Psoas muscle (tissue), 8 donors: ENCODE data around the gene SAPCD1. TPM values are rescaled to one million over a fixed set of nuclear protein-coding genes. Genes with fewer than 3 reads are reported as not detected.

Experiments
- ATAC-seq, 4 donors: fragments of 200-7000 bp; cut with Tn5 transposase; one replicate each; pipeline ENCODE4 v1.9.1; 2020; ENCODE audit warnings: moderate library complexity in 3 of 4, mild to moderate bottlenecking in 2 of 4
- DNase-seq, 2 donors: peaks; one replicate each; pipeline ENCODE4 v3.0.0-alpha.2; 2020
- H3K27ac ChIP-seq: fragments of 200-600 bp; one replicate; pipeline ENCODE4 v1.8.0; 2022
- H3K27me3 ChIP-seq, 3 donors: fragments of 200-600 bp in 1 of 3; one replicate each; pipeline versions ENCODE4 v1.6.1 to v1.8.0; 2013 to 2022; ENCODE audit warnings: low read length in 2 of 3, mild to moderate bottlenecking in 2 of 3, moderate library complexity in 1 of 3; ENCODE audit not compliant: insufficient read depth in 3 of 3
- H3K36me3 ChIP-seq, 2 donors: fragments of 200-600 bp in 1 of 2; one replicate each; pipeline versions ENCODE4 v1.6.1 to v1.8.0; 2013 to 2022; ENCODE audit warnings: low read depth in 1 of 2, mild to moderate bottlenecking in 1 of 2, moderate library complexity in 1 of 2; ENCODE audit not compliant: insufficient read depth in 1 of 2
- H3K4me1 ChIP-seq: fragments of 200-600 bp; one replicate; pipeline ENCODE4 v1.8.0; 2022
- H3K4me3 ChIP-seq: fragments of 200-600 bp; one replicate; pipeline ENCODE4 v1.8.0; 2022; ENCODE audit warnings: mild to moderate bottlenecking
- H3K9me3 ChIP-seq: fragments of 200-600 bp; one replicate; pipeline ENCODE4 v1.8.0; 2022
- WGBS, 3 donors: extraction: QIAGEN DNeasy Blood & Tissue Kit; methylation state at CpG; one replicate each; pipeline versions ENCODE4 v1.1.6 to v1.1.7; 2013; 5-methylcytosine and 5-hydroxymethylcytosine counted together
- intact Hi-C, 2 donors: fragments of 100-400 bp; cut with DNase I; formaldehyde crosslinking; loops; one replicate each; pipeline versions ENCODE4 v1.11.0 to v1.14.2; 2022
- polyA plus RNA-seq, 3 donors: library from polyadenylated mRNA; stranded (reverse); fragments of 200-250 nt; gene quantifications; one replicate each; pipeline ENCODE4 v1.2.3, GENCODE V29; 2013
- total RNA-seq, 4 donors: library from RNA; stranded (reverse); fragmentation: NEBNext Ultra II Directional in 2 of 4; extraction: Animal tissue kit (Norgen Biotek cat#: 25700) in 2 of 4; gene quantifications; one replicate each; pipeline versions ENCODE4 v1.2.1 to v1.2.4, GENCODE V29; 2021 to 2023
- TF ChIP-seq, protein P1 (sequence below): fragments of 200-600 bp; IDR thresholded peaks from one replicate; pipeline ENCODE4 v1.8.0; 2022; ENCODE audit warnings: antibody characterized with exemption
- donor health status: healthy with polysubstance abuse.
- donor health status: DM: no; HTN: no; CAD: no; lungs with moderate emphysema.
- donor health status: Bipolar disorder and iron deficiency.
- donor health status: healthy.
- donor health status: DM: yes; HTN: yes; CAD: no.
- donor health status: DM: no; HTN: no; CAD: no.
- donor health status: DM: no; HTN: no; CAD: no.
- donor health status: DM: yes; HTN: yes; CAD: no.

The SAPCD1 gene
- total and polyA plus RNA-seq, 7 donors = 0.13 to 0.78 (median 0.41) TPM; not detected in 3

DNA sequence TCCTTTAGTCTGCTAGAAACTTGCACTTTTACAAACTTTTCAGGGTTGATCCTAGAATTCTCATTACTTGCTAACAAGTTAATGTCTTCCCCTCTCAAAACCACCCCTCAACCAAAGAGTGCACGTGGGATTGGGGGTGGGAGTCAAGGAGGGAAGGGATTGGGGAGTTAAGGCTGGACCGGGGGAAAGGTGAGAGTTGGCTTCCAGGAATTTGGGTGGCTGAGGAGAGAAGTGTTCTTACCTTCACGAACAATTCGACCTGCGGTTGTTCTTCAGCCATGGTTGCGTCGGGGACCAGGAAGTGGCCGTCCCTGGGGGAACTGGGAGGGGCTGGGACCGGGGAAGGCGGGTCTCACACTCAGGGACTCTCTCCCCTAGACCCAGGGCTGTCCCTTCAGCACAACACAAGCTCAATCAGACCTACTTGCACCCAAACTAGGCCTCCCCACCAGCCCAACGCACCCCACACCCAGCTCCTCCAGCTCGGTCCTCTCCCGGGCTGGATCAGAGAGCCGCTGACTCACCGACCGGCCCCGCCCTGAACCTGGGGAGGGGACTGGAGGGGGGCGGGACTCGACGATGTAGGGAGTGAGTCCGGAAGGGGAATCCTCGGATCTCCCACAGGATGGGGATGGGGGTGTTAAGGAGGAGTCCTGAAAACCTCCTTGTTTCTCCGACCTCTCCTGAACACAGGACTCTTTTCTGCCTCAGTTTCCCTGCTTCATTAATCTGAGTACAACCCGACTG is 26.3 kb upstream of the SAPCD1 start, which contains the start of gene CLIC1:
Gene CLIC1, minus strand, starts transcription at position 510 of the 747 bp plus-strand sequence. Its CDS starts 230 bp downstream, at position 280.
- Histone ChIP-seq H3K4me1 (peaks cover 27% of the 10 kb centered on the region), H3K4me3 (peak within 1 kb of the TSS; percentile 71), H3K9me3 (no peaks in the 10 kb centered on the region), H3K36me3 (peaks cover 0 to 28% of the 10 kb centered on the region in 2 donors), H3K27me3 (peaks cover 0 to 11% (median 0%) of the 10 kb centered on the region in 3 donors), H3K27ac (peak within 1 kb of the TSS; percentile 74)
- intact Hi-C loops = loop anchor here in 1 of 2 donors (5.0 kb wide), 1 partner anchor 69 kb away; the partner anchor contains the start of genes CSNK2B and LY6G5B
- WGBS, 3 donors = 5 to 9% (median 8%) methylated on average over 20 to 24 of the region's 24 CpGs
- ATAC-seq = peak; percentile 17 to 35 (median 24)
- peak; percentile 87 to 90 for DNase-seq
- TF ChIP-seq, protein P1, sequence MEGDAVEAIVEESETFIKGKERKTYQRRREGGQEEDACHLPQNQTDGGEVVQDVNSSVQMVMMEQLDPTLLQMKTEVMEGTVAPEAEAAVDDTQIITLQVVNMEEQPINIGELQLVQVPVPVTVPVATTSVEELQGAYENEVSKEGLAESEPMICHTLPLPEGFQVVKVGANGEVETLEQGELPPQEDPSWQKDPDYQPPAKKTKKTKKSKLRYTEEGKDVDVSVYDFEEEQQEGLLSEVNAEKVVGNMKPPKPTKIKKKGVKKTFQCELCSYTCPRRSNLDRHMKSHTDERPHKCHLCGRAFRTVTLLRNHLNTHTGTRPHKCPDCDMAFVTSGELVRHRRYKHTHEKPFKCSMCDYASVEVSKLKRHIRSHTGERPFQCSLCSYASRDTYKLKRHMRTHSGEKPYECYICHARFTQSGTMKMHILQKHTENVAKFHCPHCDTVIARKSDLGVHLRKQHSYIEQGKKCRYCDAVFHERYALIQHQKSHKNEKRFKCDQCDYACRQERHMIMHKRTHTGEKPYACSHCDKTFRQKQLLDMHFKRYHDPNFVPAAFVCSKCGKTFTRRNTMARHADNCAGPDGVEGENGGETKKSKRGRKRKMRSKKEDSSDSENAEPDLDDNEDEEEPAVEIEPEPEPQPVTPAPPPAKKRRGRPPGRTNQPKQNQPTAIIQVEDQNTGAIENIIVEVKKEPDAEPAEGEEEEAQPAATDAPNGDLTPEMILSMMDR = no peak

DNA sequence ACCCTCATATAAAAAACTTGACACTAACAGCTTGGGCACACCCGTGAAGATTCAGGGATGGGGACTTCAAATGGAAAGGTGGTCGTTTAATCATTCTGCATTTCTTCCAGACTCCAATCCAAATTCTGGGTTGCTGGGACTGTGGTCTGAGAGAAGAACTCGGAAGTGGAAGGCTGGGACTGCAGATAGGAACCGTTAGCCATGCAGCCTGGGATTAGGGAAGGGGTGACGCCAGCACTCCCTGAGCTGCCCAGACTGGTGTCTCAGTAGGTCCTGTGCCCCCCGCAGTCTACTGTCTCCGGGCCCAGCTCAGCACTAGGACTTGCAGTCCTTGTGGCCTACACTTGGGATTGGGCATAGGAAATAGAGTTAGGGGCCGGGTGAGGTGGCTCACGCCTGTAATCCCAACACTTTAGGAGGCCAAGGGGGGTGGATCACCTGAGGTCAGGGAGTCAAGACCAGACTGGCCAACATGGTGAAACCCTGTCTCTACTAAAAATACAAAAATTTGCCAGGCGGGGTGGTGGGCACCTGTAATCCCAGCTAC is 25.6 kb upstream of the SAPCD1 start:
- peaks cover 24% of the 10 kb centered on the region for H3K4me1 ChIP-seq
- H3K4me3 ChIP-seq = peak overlapping the region; percentile 71
- intact Hi-C loops = loop anchor here in 1 of 2 donors (5.0 kb wide), 1 partner anchor 70 kb away; the partner anchor contains the start of genes CSNK2B and LY6G5B
- peak overlapping the region; percentile 74 for H3K27ac ChIP-seq
- TF ChIP-seq, protein P1 = no peak
- H3K9me3 ChIP-seq = no peaks in the 10 kb centered on the region
- DNase-seq (no peak), ATAC-seq (no peak)
- H3K36me3 ChIP-seq = peaks cover 0 to 22% of the 10 kb centered on the region in 2 donors
- peaks cover 0 to 11% (median 0%) of the 10 kb centered on the region in 3 donors for H3K27me3 ChIP-seq
- WGBS, 3 donors = 43 to 47% (median 45%) methylated on average over 10 of the region's 10 CpGs

DNA sequence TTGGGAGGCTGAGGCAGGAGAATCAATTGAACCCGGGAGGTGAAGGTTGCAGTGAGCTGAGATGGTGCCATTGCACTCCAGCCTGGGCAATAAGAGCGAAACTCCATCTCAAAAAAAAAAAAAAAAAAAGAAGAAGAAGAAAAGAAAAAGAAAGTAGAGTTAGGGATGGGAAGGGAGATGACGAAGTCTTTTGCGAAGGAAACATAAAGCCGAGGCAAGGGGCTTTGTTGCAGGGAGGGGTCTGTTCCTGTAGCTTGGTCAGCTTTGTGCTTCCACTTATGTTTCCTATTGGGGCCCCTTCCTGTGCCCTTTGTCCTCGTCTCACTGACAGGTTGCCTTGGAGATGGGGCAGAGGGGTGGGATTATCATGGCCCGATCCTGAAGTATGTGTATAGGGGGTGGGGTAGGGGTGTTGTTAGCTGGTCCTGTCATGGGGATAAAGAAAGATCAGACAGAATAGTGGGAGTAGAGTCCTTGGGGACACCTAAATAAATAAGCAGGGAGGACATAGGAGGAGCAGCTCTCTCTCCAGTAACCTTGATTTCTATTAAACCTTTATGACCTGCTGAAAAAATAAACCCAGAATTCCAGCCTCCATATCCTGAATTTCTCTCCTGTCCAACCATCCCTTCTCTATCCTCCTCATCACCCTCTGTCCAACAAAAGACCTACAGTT is 25.0 kb upstream of the SAPCD1 start:
- Histone ChIP-seq H3K27me3 (peaks cover 0 to 11% (median 0%) of the 10 kb centered on the region in 3 donors), H3K4me1 (peaks cover 21% of the 10 kb centered on the region), H3K9me3 (no peaks in the 10 kb centered on the region), H3K27ac (peak overlapping the region; percentile 74), H3K4me3 (peak overlapping the region; percentile 71), H3K36me3 (peaks cover 0 to 16% of the 10 kb centered on the region in 2 donors)
- 57 to 73% (median 63%) methylated on average over 6 to 7 of the region's 7 CpGs for WGBS, 3 donors
- intact Hi-C loops = loop anchor here in 1 of 2 donors (5.0 kb wide), 1 partner anchor 70 kb away; the partner anchor contains the start of genes CSNK2B and LY6G5B
- ATAC-seq (no peak), DNase-seq (no peak)
- TF ChIP-seq, protein P1 = no peak

DNA sequence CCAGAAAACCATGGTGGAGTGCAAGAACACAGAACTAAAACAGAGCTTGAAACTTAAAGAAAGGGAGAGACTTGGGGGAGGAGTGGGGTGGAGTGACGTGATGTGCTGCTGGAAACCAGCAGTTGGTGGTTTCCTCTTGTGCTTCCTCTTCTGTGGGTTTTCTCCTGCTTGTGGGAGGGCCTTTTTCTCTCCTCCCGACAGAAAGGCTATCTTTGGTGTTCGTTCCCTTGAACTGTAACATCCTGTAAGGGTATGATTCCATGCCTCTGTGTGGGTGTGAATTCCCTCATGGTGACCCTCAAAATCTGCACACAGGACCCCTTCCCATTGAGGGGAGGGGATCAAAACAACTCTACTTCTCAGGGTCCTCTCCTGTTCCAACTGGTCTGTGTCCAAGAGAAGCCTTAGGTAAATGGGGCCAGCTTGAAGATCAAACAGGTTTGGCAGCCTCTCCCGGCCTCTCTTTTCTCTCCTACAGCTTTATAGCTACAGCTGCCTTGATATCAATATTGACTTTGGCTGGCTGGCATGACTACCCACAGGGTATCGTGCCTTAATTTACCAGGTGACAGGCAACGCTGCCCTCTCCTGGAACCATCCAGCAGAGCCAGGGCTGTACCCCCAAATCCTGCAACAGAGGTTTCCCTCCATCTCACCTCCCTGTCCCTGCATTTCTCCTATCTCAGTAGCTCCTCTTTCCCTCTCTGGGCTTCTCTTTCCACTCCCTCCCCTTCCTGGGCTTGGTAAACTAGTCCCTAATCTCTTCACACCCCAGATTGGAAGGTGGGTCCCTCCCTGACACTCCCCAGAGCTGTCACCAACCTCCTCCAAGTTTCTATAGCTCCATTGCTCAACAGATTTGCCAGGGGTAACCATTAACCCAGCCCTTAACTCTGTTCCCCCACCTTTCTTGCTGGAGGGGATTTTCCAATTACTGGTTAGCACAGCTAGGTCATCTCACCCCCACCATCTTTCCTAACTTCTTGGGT is 24.2 kb upstream of the SAPCD1 start:
- intact Hi-C loops = loop anchor here in 1 of 2 donors (5.0 kb wide), 1 partner anchor 71 kb away; the partner anchor contains the start of genes CSNK2B and LY6G5B
- Histone ChIP-seq H3K4me1 (peaks cover 21% of the 10 kb centered on the region), H3K27ac (peak overlapping the region; percentile 74), H3K9me3 (no peaks in the 10 kb centered on the region), H3K36me3 (peaks cover 0 to 8% of the 10 kb centered on the region in 2 donors), H3K27me3 (peaks cover 0 to 11% (median 0%) of the 10 kb centered on the region in 3 donors), H3K4me3 (no peak overlapping the region)
- no peak for ATAC-seq
- TF ChIP-seq, protein P1 = no peak
- WGBS, 3 donors = 44 to 50% (median 46%) methylated on average over 6 of the region's 6 CpGs
- no peak for DNase-seq
